NB4 (cell line): Measurements from ENCODE around the gene DOCK2.

Experiments
- MAX ChIP-seq: IDR thresholded peaks from 2 replicates; pipeline ENCODE4 v1.6.1; 2011; ENCODE audit warnings: low read depth, low read length
- MYC ChIP-seq: IDR thresholded peaks from 2 replicates; pipeline ENCODE4 v1.6.1; 2011; ENCODE audit warnings: low read depth, low read length
- POLR2A ChIP-seq: IDR thresholded peaks from 2 replicates; pipeline ENCODE4 v1.6.1; 2011; ENCODE audit warnings: mild to moderate bottlenecking; ENCODE audit not compliant: insufficient read length; ENCODE audit errors: extremely low read depth
- TF ChIP-seq, protein P1 (sequence below): IDR thresholded peaks from one replicate; pipeline ENCODE4 v1.5.1; 2012; ENCODE audit warnings: low read depth, low read length

GRCh38 chr5:169670769-169671525 is 33.9 kb downstream of the DOCK2 start:
- no peak for TF ChIP-seq POLR2A
- TF ChIP-seq, protein P1, sequence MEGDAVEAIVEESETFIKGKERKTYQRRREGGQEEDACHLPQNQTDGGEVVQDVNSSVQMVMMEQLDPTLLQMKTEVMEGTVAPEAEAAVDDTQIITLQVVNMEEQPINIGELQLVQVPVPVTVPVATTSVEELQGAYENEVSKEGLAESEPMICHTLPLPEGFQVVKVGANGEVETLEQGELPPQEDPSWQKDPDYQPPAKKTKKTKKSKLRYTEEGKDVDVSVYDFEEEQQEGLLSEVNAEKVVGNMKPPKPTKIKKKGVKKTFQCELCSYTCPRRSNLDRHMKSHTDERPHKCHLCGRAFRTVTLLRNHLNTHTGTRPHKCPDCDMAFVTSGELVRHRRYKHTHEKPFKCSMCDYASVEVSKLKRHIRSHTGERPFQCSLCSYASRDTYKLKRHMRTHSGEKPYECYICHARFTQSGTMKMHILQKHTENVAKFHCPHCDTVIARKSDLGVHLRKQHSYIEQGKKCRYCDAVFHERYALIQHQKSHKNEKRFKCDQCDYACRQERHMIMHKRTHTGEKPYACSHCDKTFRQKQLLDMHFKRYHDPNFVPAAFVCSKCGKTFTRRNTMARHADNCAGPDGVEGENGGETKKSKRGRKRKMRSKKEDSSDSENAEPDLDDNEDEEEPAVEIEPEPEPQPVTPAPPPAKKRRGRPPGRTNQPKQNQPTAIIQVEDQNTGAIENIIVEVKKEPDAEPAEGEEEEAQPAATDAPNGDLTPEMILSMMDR, result no peak
- TF ChIP-seq MAX, result no peak
- TF ChIP-seq MYC, result no peak
